T-cell (primary cell): ENCODE data around the gene GAK. TPM values are rescaled to one million over a fixed set of nuclear protein-coding genes. Genes with fewer than 3 reads are reported as not detected.
A peak's percentile ranks its signal among the peaks of the same experiment; 100 is the strongest.
"Not testable (repeated sequence)": the region's sequence is repeated elsewhere in the genome, so short reads cannot be mapped to it uniquely, and the experiment has no call there.

ENCODE experiments used
- ATAC-seq, 4 experiments: fragments of 200-7000 bp in 3 of 4; fragments of 150-1000 bp in 1 of 4; cut with Tn5 transposase; replicated peaks in 1 of 4; 1 replicate in 3 of 4; 2 replicates in 1 of 4; pipeline ENCODE4 v1.10.0; 2021; ENCODE audit warnings: moderate library complexity in 3 of 4, mild to moderate bottlenecking in 2 of 4, moderate number of reproducible peaks in 1 of 4
- CTCF ChIA-PET, 2 donors: fragments of 300-600 bp; sonication (Branson Sonifier 250); formaldehyde crosslinking; loops; one replicate each; lab custom pipeline; 2022; ENCODE audit warnings: antibody characterized with exemption in 2 of 2; lab: Charles Lee
- POLR2A ChIA-PET, 2 donors: fragments of 300-600 bp; sonication (Branson Sonifier 250); formaldehyde crosslinking; loops; one replicate each; lab custom pipeline; 2022; ENCODE audit warnings: antibody characterized with exemption in 2 of 2; lab: Charles Lee
- DNase-seq, 35 experiments: peaks; one replicate each; pipeline versions ENCODE4 v3.0.0 to v3.0.0-alpha.2; 2013 to 2023
- H3K27ac ChIP-seq: one replicate; pipeline ENCODE4 v1.5.1; 2013; ENCODE audit warnings: low read length
- H3K27me3 ChIP-seq, 2 experiments: replicated peaks in 1 of 2; 1 replicate in 1 of 2; 2 replicates in 1 of 2; pipeline versions ENCODE4 v1.6.1 to v1.7.0; 2013; ENCODE audit warnings: low read length in 1 of 2, mixed read lengths in 1 of 2; ENCODE audit not compliant: control insufficient read depth in 2 of 2, insufficient read depth in 2 of 2; ENCODE audit errors: extremely low read depth in 1 of 2
- H3K36me3 ChIP-seq, 2 donors: 1 replicate in 1 of 2; 2 replicates in 1 of 2; pipeline versions ENCODE4 v1.6.1 to v1.7.0; 2013; ENCODE audit warnings: low read length in 1 of 2; ENCODE audit not compliant: control insufficient read depth in 2 of 2, insufficient read depth in 1 of 2; ENCODE audit errors: extremely low read depth in 1 of 2
- H3K4me1 ChIP-seq, 2 experiments: 1 replicate in 1 of 2; 2 replicates in 1 of 2; pipeline versions ENCODE4 v1.6.1 to v1.7.0; 2013; ENCODE audit warnings: low read length in 2 of 2, mixed read lengths in 1 of 2; ENCODE audit not compliant: insufficient read depth in 2 of 2, control insufficient read depth in 1 of 2; ENCODE audit errors: extremely low read depth in 1 of 2
- H3K4me3 ChIP-seq, 2 donors: 1 replicate in 1 of 2; 2 replicates in 1 of 2; pipeline versions ENCODE4 v1.5.1 to v1.7.0; 2013; ENCODE audit warnings: mild to moderate bottlenecking in 2 of 2, low read length in 1 of 2, moderate library complexity in 1 of 2; ENCODE audit not compliant: control insufficient read depth in 1 of 2; ENCODE audit errors: extremely low read depth in 1 of 2
- H3K9me3 ChIP-seq: 2 replicates; pipeline ENCODE4 v1.7.0; 2013
- H3K27ac Mint-ChIP-seq, 2 donors: one replicate each; pipeline ENCODE4 v1.8.0; 2020 to 2021; ENCODE audit warnings: mild to moderate bottlenecking in 2 of 2, mixed read lengths in 2 of 2
- H3K27me3 Mint-ChIP-seq, 2 donors: one replicate each; pipeline ENCODE4 v1.8.0; 2021 to 2022; ENCODE audit warnings: mixed read lengths in 2 of 2
- H3K36me3 Mint-ChIP-seq: one replicate; pipeline ENCODE4 v1.8.0; 2021; ENCODE audit warnings: mixed read lengths
- H3K4me1 Mint-ChIP-seq, 3 donors: one replicate each; pipeline ENCODE4 v1.8.0; 2020 to 2022; ENCODE audit warnings: mixed read lengths in 3 of 3, mild to moderate bottlenecking in 1 of 3
- H3K4me3 Mint-ChIP-seq, 3 donors: one replicate each; pipeline ENCODE4 v1.8.0; 2020 to 2022; ENCODE audit warnings: mild to moderate bottlenecking in 3 of 3, mixed read lengths in 3 of 3, moderate library complexity in 3 of 3
- H3K9me3 Mint-ChIP-seq, 3 donors: one replicate each; pipeline ENCODE4 v1.8.0; 2020 to 2022; ENCODE audit warnings: mixed read lengths in 3 of 3
- WGBS: methylation state at CpG from one replicate; pipeline ENCODE4 v1.1.5; 2013; ENCODE audit warnings: missing lambda C conversion rate; ENCODE audit not compliant: insufficient coverage; 5-methylcytosine and 5-hydroxymethylcytosine counted together
- total RNA-seq, 35 experiments: library from RNA in 6 of 35; stranded (reverse) in 6 of 35; fragments of 120-200 nt in 1 of 35; gene quantifications; one replicate each; pipeline versions ENCODE4 v1.2.1 to v1.2.4 and lab custom pipeline; 2013 to 2026

GAK gene
- 100 to 1,000 TPM; 182 to 225 (median 218) TPM for total RNA-seq
- 78.2 TPM for total RNA-seq (2013)
- 137 to 234 (median 175) reads per million in 29 experiments for total RNA-seq (lab: John Stamatoyannopoulos, UW)

DNA sequence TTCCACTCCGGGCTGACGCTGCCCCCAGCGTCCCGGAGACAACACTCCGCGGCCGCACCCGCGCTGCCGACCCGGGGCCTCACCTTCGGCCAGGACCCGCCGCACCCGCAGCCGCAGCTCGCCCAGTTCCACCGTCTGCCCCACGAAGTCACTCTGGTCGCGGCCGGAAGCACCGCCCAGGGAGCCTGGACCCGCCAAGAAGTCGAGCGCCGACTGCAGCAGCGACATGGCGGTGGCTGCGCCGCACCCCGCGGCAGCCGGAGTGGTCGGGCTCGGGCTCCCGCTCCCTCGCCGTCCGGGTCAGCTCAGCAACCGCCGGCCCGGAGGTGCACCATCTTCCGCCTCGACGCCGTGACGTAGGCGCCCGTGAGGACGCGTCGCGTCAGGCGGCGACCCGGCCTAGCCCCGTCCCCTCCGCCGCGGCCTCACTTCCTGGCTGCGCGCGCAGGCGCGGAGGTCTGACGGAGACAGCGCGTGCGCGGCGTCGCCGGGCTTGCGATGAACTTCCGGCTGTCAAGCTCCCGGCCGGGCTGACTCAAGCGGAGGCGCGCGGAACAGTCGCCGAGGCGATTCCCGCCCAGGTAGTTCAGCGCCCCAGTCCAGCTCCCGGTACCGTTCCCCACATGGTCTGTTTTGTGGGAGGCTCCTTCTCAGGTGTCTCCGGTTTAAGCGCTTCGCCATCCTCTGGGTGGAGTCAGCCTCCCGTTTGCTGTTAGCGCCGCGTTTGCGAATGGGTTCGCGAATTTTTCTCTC lies at the start of gene GAK, which contains the start of gene TMEM175:
Gene GAK, minus strand, starts transcription at position 357 of the 753 bp plus-strand sequence. Its CDS starts 129 bp downstream, at position 228.
Gene TMEM175, plus strand, starts transcription at position 501 of the 753 bp plus-strand sequence. CDS start 15,280 bp downstream, outside the sequence.
- peaks cover 45 to 71% (median 46%) of the 10 kb centered on the region in 3 donors for H3K4me1 Mint-ChIP-seq
- no peaks in the 10 kb centered on the region for H3K27me3 Mint-ChIP-seq
- peaks cover 20 to 45% of the 10 kb centered on the region in 2 experiments for H3K4me1 ChIP-seq
- peak; percentile 95 to 97 (median 96) for ATAC-seq
- peaks cover 0 to 7% of the 10 kb centered on the region in 2 donors for H3K36me3 ChIP-seq
- WGBS, result under 1% methylated on average over 96 of the region's 99 CpGs
- peak within 1 kb of the TSS; percentile 80 to 81 for H3K4me3 ChIP-seq
- no peaks in the 10 kb centered on the region for H3K9me3 ChIP-seq
- CTCF ChIA-PET, result interaction anchor here in 1 of 2 donors (1.1 to 1.5 kb wide), 2 partner anchors 55 to 124 kb away, joined by 3 to 4 read pairs; partner anchors contain the start of gene IDUA
- POLR2A ChIA-PET, result interaction anchor here in 1 of 2 donors (1.0 kb wide), 1 partner anchor 258 kb away, joined by 3 read pairs; the partner anchor contains the start of genes ATP5ME and MYL5
- H3K27ac Mint-ChIP-seq, result peak within 1 kb of the TSS; percentile 91 to 94
- H3K27me3 ChIP-seq, result no peaks in the 10 kb centered on the region
- peak; percentile 85 to 99 (median 95) for DNase-seq
- no peaks in the 10 kb centered on the region for H3K36me3 Mint-ChIP-seq
- H3K4me3 Mint-ChIP-seq, result peak within 1 kb of the TSS; percentile 93 to 94 (median 94)
- no peaks in the 10 kb centered on the region for H3K9me3 Mint-ChIP-seq
- peak within 1 kb of the TSS; percentile 78 for H3K27ac ChIP-seq

DNA sequence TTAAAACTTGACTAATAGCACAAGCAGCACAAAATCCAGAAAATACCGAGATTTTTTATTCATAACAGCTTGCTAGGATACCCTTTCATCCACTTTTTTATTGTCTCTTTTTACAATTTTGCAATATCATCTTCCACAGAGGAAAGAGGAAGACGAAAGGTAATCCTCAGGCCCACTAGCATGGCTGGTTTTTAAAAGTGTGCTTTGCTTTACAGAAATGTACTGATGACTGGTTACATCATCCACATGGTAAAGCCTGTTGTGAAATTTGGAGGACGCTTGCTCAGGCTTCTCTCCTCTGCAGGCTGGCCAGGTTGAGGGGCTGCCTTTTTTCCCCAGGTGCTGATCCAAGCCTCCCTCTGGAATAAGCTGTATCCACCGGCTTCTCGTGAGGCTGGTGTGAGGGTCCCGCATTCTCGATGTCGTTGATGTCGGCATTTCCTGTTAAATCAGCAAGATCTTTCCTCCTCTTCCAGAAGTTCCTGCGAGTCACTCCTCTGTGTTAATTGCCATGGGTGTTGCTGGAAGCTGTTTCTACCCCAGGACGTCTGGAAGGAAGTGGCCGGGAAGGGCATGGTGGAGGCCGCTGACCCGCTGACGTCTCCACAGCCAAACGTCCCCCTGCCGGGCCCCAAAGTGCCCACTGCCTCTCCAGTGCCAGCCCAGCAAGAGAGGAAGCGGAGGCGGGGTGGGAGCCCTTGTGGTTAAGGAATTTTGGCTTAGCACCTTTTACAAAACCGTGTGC lies 47.0 kb upstream of the GAK start:
- Mint-ChIP-seq H3K27me3 (no peaks in the 10 kb centered on the region), H3K4me1 (peaks cover 0 to under 1% (median 0%) of the 10 kb centered on the region in 3 donors), H3K9me3 (no peaks in the 10 kb centered on the region), H3K4me3 (no peak overlapping the region), H3K36me3 (peaks cover 5% of the 10 kb centered on the region), H3K27ac (no peak overlapping the region)
- DNase-seq, result no peak
- ATAC-seq, result no peak
- CTCF ChIA-PET, result no interaction called here
- 88% methylated on average over 8 of the region's 20 CpGs for WGBS
- Histone ChIP-seq H3K4me3 (no peak overlapping the region), H3K27ac (no peak overlapping the region), H3K4me1 (peaks cover 0 to 4% of the 10 kb centered on the region in 2 experiments), H3K9me3 (no peaks in the 10 kb centered on the region), H3K27me3 (no peaks in the 10 kb centered on the region), H3K36me3 (no peaks in the 10 kb centered on the region)
- POLR2A ChIA-PET, result no interaction called here

DNA sequence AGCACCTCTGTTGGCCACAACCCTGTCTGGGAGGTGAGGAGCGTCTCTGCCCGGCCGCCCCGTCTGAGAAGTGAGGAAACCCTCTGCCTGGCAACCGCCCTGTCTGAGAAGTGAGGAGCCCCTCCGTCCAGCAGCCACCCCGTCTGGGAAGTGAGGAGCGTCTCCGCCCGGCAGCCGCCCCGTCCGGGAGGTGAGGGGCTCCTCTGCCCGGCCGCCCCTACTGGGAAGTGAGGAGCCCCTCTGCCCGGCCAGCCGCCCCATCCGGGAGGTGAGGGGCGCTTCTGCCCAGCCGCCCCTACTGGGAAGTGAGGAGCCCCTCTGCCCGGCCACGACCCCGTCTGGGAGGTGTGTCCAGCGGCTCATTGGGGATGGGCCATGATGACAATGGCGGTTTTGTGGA lies 43.9 kb upstream of the GAK start:
- H3K27ac ChIP-seq, H3K27me3 ChIP-seq, H3K27ac Mint-ChIP-seq, CTCF ChIA-PET, H3K4me3 ChIP-seq, H3K27me3 Mint-ChIP-seq, H3K4me3 Mint-ChIP-seq, H3K4me1 Mint-ChIP-seq, DNase-seq, H3K9me3 ChIP-seq, POLR2A ChIA-PET, H3K36me3 ChIP-seq, H3K36me3 Mint-ChIP-seq, H3K9me3 Mint-ChIP-seq, ATAC-seq: not testable (repeated sequence)
- no CpG with 5 or more reads among the region's 25 CpGs for WGBS
- H3K4me1 ChIP-seq, result peaks cover 8 to 26% of the 10 kb centered on the region in 2 experiments

DNA sequence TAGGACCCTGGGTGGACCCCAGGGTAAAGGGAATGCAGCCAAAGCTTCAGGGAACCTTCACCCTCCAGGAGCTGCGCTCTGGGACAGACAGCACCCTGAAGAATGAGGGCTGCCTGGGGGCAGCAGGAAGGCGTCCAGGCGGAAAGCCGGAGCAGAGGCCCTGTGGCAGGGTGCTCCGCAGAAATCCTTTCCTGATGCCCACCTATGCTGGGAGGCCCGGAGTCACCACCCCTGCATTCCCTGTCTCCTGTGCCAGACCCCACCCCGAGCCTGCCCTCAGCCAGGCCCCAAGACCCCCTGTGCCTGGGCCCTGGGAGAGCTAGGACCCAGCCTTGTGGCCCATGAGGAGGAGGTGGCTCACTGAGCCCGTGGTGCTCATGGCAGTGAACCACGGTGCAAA lies 42.6 kb upstream of the GAK start:
- 86% methylated on average over 6 of the region's 9 CpGs for WGBS
- ChIA-PET POLR2A (no interaction called here), CTCF (no interaction called here)
- H3K4me1 Mint-ChIP-seq, result peaks cover 12 to 15% (median 14%) of the 10 kb centered on the region in 3 donors
- Histone ChIP-seq H3K4me1 (peaks cover 8 to 40% of the 10 kb centered on the region in 2 experiments), H3K36me3 (peaks cover 0 to 5% of the 10 kb centered on the region in 2 donors), H3K27me3 (peaks cover 0 to 2% of the 10 kb centered on the region in 2 experiments), H3K4me3 (no peak overlapping the region), H3K9me3 (no peaks in the 10 kb centered on the region), H3K27ac (no peak overlapping the region)
- DNase-seq (no peak), ATAC-seq (no peak)
- H3K4me3 Mint-ChIP-seq, result peak overlapping the region; percentile 6 to 34 (median 7)
- H3K36me3 Mint-ChIP-seq, result no peaks in the 10 kb centered on the region
- no peaks in the 10 kb centered on the region for H3K27me3 Mint-ChIP-seq
- no peak overlapping the region for H3K27ac Mint-ChIP-seq
- no peaks in the 10 kb centered on the region for H3K9me3 Mint-ChIP-seq

DNA sequence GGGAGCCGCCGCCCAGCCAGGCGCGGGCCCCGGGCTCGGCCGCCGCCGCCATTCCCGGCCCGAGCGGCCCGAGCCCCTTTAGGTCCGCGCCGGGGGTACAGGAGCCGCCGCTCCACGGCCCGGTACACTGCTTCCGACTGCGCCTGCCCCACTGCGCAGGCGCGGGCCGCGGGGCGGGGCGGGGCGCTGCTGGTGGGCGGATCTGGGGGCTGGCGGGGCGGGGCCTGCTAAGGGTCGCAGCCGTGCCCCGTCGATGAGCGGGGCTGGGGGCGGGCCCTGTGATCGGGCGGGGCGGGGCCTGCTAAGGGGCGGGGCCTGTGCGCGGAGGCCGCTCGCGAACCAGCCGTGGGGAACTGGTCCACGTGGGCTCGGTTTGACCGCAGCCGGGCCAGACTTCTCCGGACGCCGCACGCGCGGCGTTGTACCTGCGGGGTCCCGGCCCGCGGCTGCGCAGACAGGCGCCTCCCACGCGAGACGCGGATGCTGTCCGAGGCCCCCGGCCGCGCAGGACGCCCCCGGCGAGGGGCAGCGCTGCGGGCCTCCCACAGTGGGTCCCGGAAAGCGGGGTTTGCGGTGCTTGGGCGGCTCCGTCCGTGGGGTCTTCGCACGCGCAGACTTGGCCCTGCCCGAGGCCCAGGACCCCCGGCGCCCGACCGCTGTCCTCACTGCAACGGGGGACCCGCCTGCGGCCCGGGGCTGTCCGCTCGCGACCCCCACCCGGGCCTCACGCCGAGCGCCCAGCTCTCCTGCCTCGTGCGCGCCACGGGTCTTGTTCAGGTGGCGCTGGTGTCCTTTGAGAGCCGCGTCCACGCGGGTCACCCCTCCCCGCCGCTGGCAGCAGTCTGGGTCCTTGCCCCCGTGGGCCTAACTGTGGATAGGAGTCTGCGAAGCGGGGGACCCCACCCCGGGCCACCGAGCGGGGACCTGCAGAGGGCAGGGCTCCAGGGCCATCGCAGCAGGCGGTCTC lies 41.6 kb upstream of the GAK start, which contains the start of gene DGKQ:
Gene DGKQ, minus strand, starts transcription at position 139 of the 967 bp plus-strand sequence. Its CDS starts 87 bp downstream, at position 52.
- Histone ChIP-seq H3K4me3 (peak within 1 kb of the TSS; percentile 64 to 74), H3K4me1 (peaks cover 8 to 48% of the 10 kb centered on the region in 2 experiments), H3K9me3 (no peaks in the 10 kb centered on the region), H3K36me3 (peaks cover 0 to 5% of the 10 kb centered on the region in 2 donors), H3K27me3 (peaks cover 0 to 8% of the 10 kb centered on the region in 2 experiments), H3K27ac (peak within 1 kb of the TSS; percentile 72)
- 27% methylated on average over 110 of the region's 123 CpGs for WGBS
- Mint-ChIP-seq H3K27ac (no peak within 1 kb of the TSS), H3K27me3 (no peaks in the 10 kb centered on the region), H3K36me3 (no peaks in the 10 kb centered on the region), H3K9me3 (no peaks in the 10 kb centered on the region), H3K4me3 (peak within 1 kb of the TSS; percentile 43 to 57 (median 53)), H3K4me1 (peaks cover 12 to 16% (median 15%) of the 10 kb centered on the region in 3 donors)
- DNase-seq (peak; percentile 73 to 94 (median 84)), ATAC-seq (peak; percentile 84 to 95 (median 87))
- ChIA-PET POLR2A (no interaction called here), CTCF (no interaction called here)
